AG09309 (cell line): ENCODE measurements around the gene PTPRT.

Experiments
- DNase-seq: peaks from one replicate; pipeline ENCODE4 v3.0.0-alpha.2; 2010; ENCODE audit warnings: low read depth
- H3K4me3 ChIP-seq: 2 replicates; pipeline ENCODE4 v1.5.1; 2011; ENCODE audit warnings: mild to moderate bottlenecking, low read depth, low read length, moderate library complexity; ENCODE audit not compliant: control insufficient read depth
- CTCF ChIP-seq: IDR thresholded peaks from 2 replicates; pipeline ENCODE4 v1.5.1; 2011; ENCODE audit warnings: mild to moderate bottlenecking, low read depth, low read length, inconsistent platforms; ENCODE audit not compliant: insufficient read depth, control insufficient read depth; ENCODE audit errors: missing control alignments

PTPRT gene

GRCh38 chr20:42957704-42958095 is 232.0 kb downstream of the PTPRT start:
- no peak overlapping the region for H3K4me3 ChIP-seq
- no peak for TF ChIP-seq CTCF
- DNase-seq = no peak

- no peak for TF ChIP-seq CTCF
- DNase-seq = no peak
- H3K4me3 ChIP-seq = no peak overlapping the region
Observed at GRCh38 chr20:42957018-42957703, 232.5 kb downstream of the PTPRT start.

- DNase-seq = no peak
- no peak overlapping the region for H3K4me3 ChIP-seq
- TF ChIP-seq CTCF = no peak
Observed at GRCh38 chr20:42955713-42956112, 234.0 kb downstream of the PTPRT start.

GRCh38 chr20:42954951-42955350 is 234.8 kb downstream of the PTPRT start:
- no peak for DNase-seq
- no peak overlapping the region for H3K4me3 ChIP-seq
- no peak for TF ChIP-seq CTCF

- no peak for DNase-seq
- TF ChIP-seq CTCF = no peak
- no peak overlapping the region for H3K4me3 ChIP-seq
Observed at GRCh38 chr20:42949950-42950349, 239.8 kb downstream of the PTPRT start.

GRCh38 chr20:42945234-42945994 is 244.3 kb downstream of the PTPRT start:
- no peak for DNase-seq
- no peak overlapping the region for H3K4me3 ChIP-seq

More at GRCh38 chr20:42945234-42945994, 244.3 kb downstream of the PTPRT start:
- no peak for TF ChIP-seq CTCF
